WTC11 (cell line): ENCODE data around the gene HBEGF. TPM values are rescaled to one million over a fixed set of nuclear protein-coding genes. Genes with fewer than 3 reads are reported as not detected.

Source experiments
- ATAC-seq: fragments of 200-7000 bp; cut with Tn5 transposase; 2 replicates; pipeline ENCODE4 v1.10.0; 2021; ENCODE audit warnings: mild to moderate bottlenecking, moderate library complexity
- CTCF ChIA-PET: fragments of 300-600 bp; sonication (Branson Sonifier 250); formaldehyde crosslinking; loops from one replicate; lab custom pipeline; 2021; ENCODE audit warnings: antibody characterized with exemption; lab: Charles Lee
- POLR2A ChIA-PET: fragments of 350-600 bp; sonication (Branson Sonifier 250); formaldehyde crosslinking; loops from one replicate; lab custom pipeline; 2021; ENCODE audit warnings: antibody characterized with exemption; lab: Charles Lee
- DNase-seq: peaks from one replicate; pipeline ENCODE4 v3.0.0; 2021; ENCODE audit warnings: low spot score
- H3K27ac Mint-ChIP-seq: 2 replicates; pipeline ENCODE4 v1.8.0; 2021; ENCODE audit warnings: mixed read lengths
- H3K27me3 Mint-ChIP-seq: 2 replicates; pipeline ENCODE4 v1.8.0; 2021; ENCODE audit warnings: low read depth, mild to moderate bottlenecking, moderate library complexity, mixed read lengths
- H3K36me3 Mint-ChIP-seq: 2 replicates; pipeline ENCODE4 v1.8.0; 2021; ENCODE audit warnings: mixed read lengths
- H3K4me1 Mint-ChIP-seq: 2 replicates; pipeline ENCODE4 v1.8.0; 2022; ENCODE audit warnings: mixed read lengths
- H3K4me3 Mint-ChIP-seq: 2 replicates; pipeline ENCODE4 v1.8.0; 2021; ENCODE audit warnings: mild to moderate bottlenecking, moderate library complexity, mixed read lengths
- H3K9me3 Mint-ChIP-seq: 2 replicates; pipeline ENCODE4 v1.8.0; 2021; ENCODE audit warnings: mixed read lengths
- ATF1 ChIP-seq: sonication (generic); formaldehyde crosslinking; IDR thresholded peaks from 2 replicates; pipeline ENCODE4 v1.8.1; 2023; ENCODE audit warnings: mild to moderate bottlenecking, moderate library complexity, missing genetic modification reagents
- CDX4 ChIP-seq: fragments of 250-450 bp; sonication (Bioruptor Pico); IDR thresholded peaks from 2 replicates; pipeline ENCODE4 v1.9.0; 2021; ENCODE audit warnings: moderate library complexity, mild to moderate bottlenecking, inconsistent platforms, borderline replicate concordance
- CREM ChIP-seq: sonication (generic); formaldehyde crosslinking; IDR thresholded peaks from 2 replicates; pipeline ENCODE4 v1.8.1; 2022; ENCODE audit warnings: mild to moderate bottlenecking, missing genetic modification reagents, moderate library complexity
- E2F4 ChIP-seq: sonication (generic); formaldehyde crosslinking; IDR thresholded peaks from 2 replicates; pipeline ENCODE4 v1.8.1; 2022; ENCODE audit warnings: low read depth, mild to moderate bottlenecking, moderate library complexity, missing genetic modification reagents, borderline replicate concordance
- FOXK1 ChIP-seq: sonication (generic); formaldehyde crosslinking; IDR thresholded peaks from 2 replicates; pipeline ENCODE4 v1.8.0; 2022; ENCODE audit warnings: mild to moderate bottlenecking, moderate library complexity, missing genetic modification reagents
- FOXP1 ChIP-seq: sonication (generic); formaldehyde crosslinking; IDR thresholded peaks from 2 replicates; pipeline ENCODE4 v1.8.0; 2022; ENCODE audit warnings: missing genetic modification reagents, mild to moderate bottlenecking, moderate library complexity, borderline replicate concordance
- FOXP4 ChIP-seq: sonication (generic); formaldehyde crosslinking; IDR thresholded peaks from 2 replicates; pipeline ENCODE4 v1.8.0; 2022; ENCODE audit warnings: mild to moderate bottlenecking, missing genetic modification reagents
- GTF2I ChIP-seq: fragments of 250-450 bp; sonication (Bioruptor Pico); conservative IDR thresholded peaks from 2 replicates; pipeline ENCODE4 v1.4.0; 2021; ENCODE audit warnings: mild to moderate bottlenecking
- IRF2 ChIP-seq: sonication (generic); formaldehyde crosslinking; IDR thresholded peaks from 2 replicates; pipeline ENCODE4 v1.8.0; 2022; ENCODE audit warnings: low read depth, missing genetic modification reagents, borderline replicate concordance
- JAZF1 ChIP-seq: fragments of 250-450 bp; sonication (Bioruptor Pico); IDR thresholded peaks from 2 replicates; pipeline ENCODE4 v1.9.0; 2021; ENCODE audit warnings: moderate library complexity, mild to moderate bottlenecking, inconsistent platforms
- JUN ChIP-seq: sonication (generic); formaldehyde crosslinking; IDR thresholded peaks from 2 replicates; pipeline ENCODE4 v1.8.0; 2023; ENCODE audit warnings: mild to moderate bottlenecking, missing genetic modification reagents
- KAT7 ChIP-seq: sonication (generic); formaldehyde crosslinking; IDR thresholded peaks from 2 replicates; pipeline ENCODE4 v1.8.1; 2023; ENCODE audit warnings: missing genetic modification reagents, mild to moderate bottlenecking, borderline replicate concordance
- MAX ChIP-seq: sonication (generic); formaldehyde crosslinking; IDR thresholded peaks from 2 replicates; pipeline ENCODE4 v1.8.0; 2022; ENCODE audit warnings: mild to moderate bottlenecking, missing genetic modification reagents
- NFATC4 ChIP-seq: fragments of 250-450 bp; sonication (Bioruptor Pico); IDR thresholded peaks from 2 replicates; pipeline ENCODE4 v1.9.0; 2021; ENCODE audit warnings: mild to moderate bottlenecking
- NR3C1 ChIP-seq: sonication (generic); formaldehyde crosslinking; conservative IDR thresholded peaks from 2 replicates; pipeline ENCODE4 v1.8.1; 2023; ENCODE audit warnings: low read depth, mild to moderate bottlenecking, missing genetic modification reagents
- OVOL2 ChIP-seq: fragments of 250-450 bp; sonication (Bioruptor Pico); IDR thresholded peaks from 2 replicates; pipeline ENCODE4 v1.9.0; 2021; ENCODE audit warnings: mild to moderate bottlenecking, borderline replicate concordance
- SMAD4 ChIP-seq: sonication (generic); formaldehyde crosslinking; IDR thresholded peaks from 2 replicates; pipeline ENCODE4 v1.8.0; 2022; ENCODE audit warnings: mild to moderate bottlenecking, missing genetic modification reagents
- TEAD4 ChIP-seq: sonication (generic); formaldehyde crosslinking; IDR thresholded peaks from 2 replicates; pipeline ENCODE4 v1.8.0; 2022; ENCODE audit warnings: mild to moderate bottlenecking, missing genetic modification reagents
- ZNF232 ChIP-seq: sonication (generic); formaldehyde crosslinking; IDR thresholded peaks from 2 replicates; pipeline ENCODE4 v1.8.0; 2022; ENCODE audit warnings: mild to moderate bottlenecking, missing genetic modification reagents
- ZNF671 ChIP-seq: fragments of 250-450 bp; sonication (Bioruptor Pico); IDR thresholded peaks from 2 replicates; pipeline ENCODE4 v1.8.0; 2021; ENCODE audit warnings: mild to moderate bottlenecking
- total RNA-seq: library from RNA; stranded (reverse); gene quantifications from 3 replicates; pipeline ENCODE4 v1.2.3, GENCODE V29; 2021
- TF ChIP-seq, protein P1 (sequence below): sonication (generic); formaldehyde crosslinking; IDR thresholded peaks from 2 replicates; pipeline ENCODE4 v1.8.0; 2022; ENCODE audit warnings: mild to moderate bottlenecking, missing genetic modification reagents
- TF ChIP-seq, protein P2 (sequence below): sonication (generic); formaldehyde crosslinking; IDR thresholded peaks from 2 replicates; pipeline ENCODE4 v1.8.1; 2023; ENCODE audit warnings: mild to moderate bottlenecking, missing genetic modification reagents
- TF ChIP-seq, protein P3 (sequence below): sonication (generic); formaldehyde crosslinking; IDR thresholded peaks from 2 replicates; pipeline ENCODE4 v1.8.0; 2022; ENCODE audit warnings: missing genetic modification reagents

Gene HBEGF
- total RNA-seq, 1 experiment from 2014 or later = 4.0 TPM

DNA sequence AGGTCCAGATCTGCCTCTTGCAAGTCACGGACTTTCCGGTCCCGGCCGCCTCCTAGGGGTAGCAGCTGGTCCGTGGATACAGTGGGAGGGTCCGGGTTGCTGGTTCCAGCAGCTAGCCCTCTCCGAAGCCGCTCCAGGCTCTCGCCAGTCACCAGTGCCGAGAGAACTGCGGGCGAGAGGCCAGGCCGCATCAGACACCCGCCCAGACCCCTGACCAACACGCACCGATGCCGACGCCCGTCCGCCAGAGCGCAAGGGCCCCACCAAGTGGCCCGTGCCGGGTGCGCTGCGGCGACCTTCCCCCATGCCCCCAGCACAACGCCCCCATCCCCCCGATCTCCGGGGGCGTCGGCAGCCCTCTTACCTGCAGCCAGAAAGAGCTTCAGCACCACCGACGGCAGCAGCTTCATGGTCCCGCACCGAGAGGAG, 470 bp downstream of the HBEGF start (continued):
- TF ChIP-seq, protein P1, sequence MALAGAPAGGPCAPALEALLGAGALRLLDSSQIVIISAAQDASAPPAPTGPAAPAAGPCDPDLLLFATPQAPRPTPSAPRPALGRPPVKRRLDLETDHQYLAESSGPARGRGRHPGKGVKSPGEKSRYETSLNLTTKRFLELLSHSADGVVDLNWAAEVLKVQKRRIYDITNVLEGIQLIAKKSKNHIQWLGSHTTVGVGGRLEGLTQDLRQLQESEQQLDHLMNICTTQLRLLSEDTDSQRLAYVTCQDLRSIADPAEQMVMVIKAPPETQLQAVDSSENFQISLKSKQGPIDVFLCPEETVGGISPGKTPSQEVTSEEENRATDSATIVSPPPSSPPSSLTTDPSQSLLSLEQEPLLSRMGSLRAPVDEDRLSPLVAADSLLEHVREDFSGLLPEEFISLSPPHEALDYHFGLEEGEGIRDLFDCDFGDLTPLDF (CRISPR knock-in tag) = no peak
- no peak for TF ChIP-seq ATF1 (CRISPR knock-in tag)
- 0 out of 2 replicates have a peak, but pooled peaks have one; percentile 6 for TF ChIP-seq FOXP1 (CRISPR knock-in tag)
- TF ChIP-seq, protein P2, sequence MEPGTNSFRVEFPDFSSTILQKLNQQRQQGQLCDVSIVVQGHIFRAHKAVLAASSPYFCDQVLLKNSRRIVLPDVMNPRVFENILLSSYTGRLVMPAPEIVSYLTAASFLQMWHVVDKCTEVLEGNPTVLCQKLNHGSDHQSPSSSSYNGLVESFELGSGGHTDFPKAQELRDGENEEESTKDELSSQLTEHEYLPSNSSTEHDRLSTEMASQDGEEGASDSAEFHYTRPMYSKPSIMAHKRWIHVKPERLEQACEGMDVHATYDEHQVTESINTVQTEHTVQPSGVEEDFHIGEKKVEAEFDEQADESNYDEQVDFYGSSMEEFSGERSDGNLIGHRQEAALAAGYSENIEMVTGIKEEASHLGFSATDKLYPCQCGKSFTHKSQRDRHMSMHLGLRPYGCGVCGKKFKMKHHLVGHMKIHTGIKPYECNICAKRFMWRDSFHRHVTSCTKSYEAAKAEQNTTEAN (CRISPR knock-in tag) = no peak
- no peak for TF ChIP-seq IRF2
- no peak for TF ChIP-seq FOXP4 (CRISPR knock-in tag)
- TF ChIP-seq GTF2I (CRISPR knock-in tag) = no peak
- peak; percentile 55; the same call in 1 of the 2 replicates for TF ChIP-seq CREM (CRISPR knock-in tag)
- no peak for TF ChIP-seq FOXK1 (CRISPR knock-in tag)
- TF ChIP-seq MAX (CRISPR knock-in tag) = no peak
- TF ChIP-seq TEAD4 (CRISPR knock-in tag) = peak; percentile 58; the same call in 1 of the 2 replicates

DNA sequence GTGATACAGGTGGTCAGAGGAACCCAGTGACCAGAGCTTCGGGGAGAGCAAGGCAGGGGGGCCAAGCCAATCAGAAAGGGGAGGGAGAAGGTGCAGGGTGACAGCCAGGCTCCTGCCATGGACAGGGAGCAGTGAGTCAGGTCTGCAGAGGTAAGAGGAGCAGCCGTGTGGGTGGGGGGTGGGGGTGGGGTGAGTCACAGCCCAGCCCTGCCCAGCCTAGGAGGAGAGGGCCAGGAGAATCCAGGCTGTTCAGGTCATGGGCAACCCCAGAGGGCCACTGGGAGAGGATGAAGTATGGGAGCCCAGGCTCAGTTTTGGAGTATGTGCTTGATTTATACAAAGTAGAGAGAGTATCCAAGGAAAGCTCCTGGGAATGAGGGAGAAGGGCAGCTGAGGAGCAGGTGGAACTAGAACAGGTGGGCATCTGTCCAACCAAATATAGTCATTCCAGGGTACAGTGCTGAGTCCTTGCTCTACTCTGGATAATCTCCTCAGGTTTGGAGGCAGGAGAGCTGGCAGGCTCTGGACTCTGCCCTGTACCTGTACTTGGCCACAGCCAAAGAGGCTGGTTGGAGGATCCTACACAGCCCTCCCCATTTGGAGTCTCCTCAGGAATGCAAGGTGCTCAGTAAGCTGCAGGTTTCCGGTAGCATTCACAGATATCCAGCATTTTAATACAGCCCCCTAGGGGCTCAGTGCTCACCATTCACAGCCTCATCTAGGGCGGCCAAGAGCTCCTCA, 1.6 kb downstream of the HBEGF start:
- ATAC-seq (peak; percentile 21), DNase-seq (no peak)
- peak overlapping the region; percentile 66 for H3K4me3 Mint-ChIP-seq
- no peaks in the 10 kb centered on the region for H3K9me3 Mint-ChIP-seq
- CTCF ChIA-PET = interaction anchor here (0.7 to 15.0 kb wide), 28 partner anchors 8 to 355 kb away, joined by 4 to 621 read pairs (median 9); partner anchors contain the start of genes PFDN1, SLC4A9, SRA1 and ZMAT2
- POLR2A ChIA-PET = interaction anchor here (0.5 to 2.3 kb wide), 3 partner anchors 19 to 104 kb away, joined by 3 to 28 read pairs (median 24); no protein-coding TSS in a partner anchor
- peaks cover 11% of the 10 kb centered on the region for H3K27me3 Mint-ChIP-seq
- peaks cover 27% of the 10 kb centered on the region for H3K4me1 Mint-ChIP-seq
- no peak overlapping the region for H3K27ac Mint-ChIP-seq
- no peaks in the 10 kb centered on the region for H3K36me3 Mint-ChIP-seq
- TF ChIP-seq SMAD4 (CRISPR knock-in tag) (no peak), JUN (CRISPR knock-in tag) (no peak), TEAD4 (CRISPR knock-in tag) (no peak), E2F4 (no peak), NFATC4 (no peak), CDX4 (no peak), KAT7 (no peak), NR3C1 (CRISPR knock-in tag) (no peak), ZNF671 (CRISPR knock-in tag) (no peak), ZNF232 (CRISPR knock-in tag) (no peak), JAZF1 (CRISPR knock-in tag) (no peak), OVOL2 (no peak)
- TF ChIP-seq, protein P3, sequence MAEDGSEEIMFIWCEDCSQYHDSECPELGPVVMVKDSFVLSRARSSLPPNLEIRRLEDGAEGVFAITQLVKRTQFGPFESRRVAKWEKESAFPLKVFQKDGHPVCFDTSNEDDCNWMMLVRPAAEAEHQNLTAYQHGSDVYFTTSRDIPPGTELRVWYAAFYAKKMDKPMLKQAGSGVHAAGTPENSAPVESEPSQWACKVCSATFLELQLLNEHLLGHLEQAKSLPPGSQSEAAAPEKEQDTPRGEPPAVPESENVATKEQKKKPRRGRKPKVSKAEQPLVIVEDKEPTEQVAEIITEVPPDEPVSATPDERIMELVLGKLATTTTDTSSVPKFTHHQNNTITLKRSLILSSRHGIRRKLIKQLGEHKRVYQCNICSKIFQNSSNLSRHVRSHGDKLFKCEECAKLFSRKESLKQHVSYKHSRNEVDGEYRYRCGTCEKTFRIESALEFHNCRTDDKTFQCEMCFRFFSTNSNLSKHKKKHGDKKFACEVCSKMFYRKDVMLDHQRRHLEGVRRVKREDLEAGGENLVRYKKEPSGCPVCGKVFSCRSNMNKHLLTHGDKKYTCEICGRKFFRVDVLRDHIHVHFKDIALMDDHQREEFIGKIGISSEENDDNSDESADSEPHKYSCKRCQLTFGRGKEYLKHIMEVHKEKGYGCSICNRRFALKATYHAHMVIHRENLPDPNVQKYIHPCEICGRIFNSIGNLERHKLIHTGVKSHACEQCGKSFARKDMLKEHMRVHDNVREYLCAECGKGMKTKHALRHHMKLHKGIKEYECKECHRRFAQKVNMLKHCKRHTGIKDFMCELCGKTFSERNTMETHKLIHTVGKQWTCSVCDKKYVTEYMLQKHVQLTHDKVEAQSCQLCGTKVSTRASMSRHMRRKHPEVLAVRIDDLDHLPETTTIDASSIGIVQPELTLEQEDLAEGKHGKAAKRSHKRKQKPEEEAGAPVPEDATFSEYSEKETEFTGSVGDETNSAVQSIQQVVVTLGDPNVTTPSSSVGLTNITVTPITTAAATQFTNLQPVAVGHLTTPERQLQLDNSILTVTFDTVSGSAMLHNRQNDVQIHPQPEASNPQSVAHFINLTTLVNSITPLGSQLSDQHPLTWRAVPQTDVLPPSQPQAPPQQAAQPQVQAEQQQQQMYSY (CRISPR knock-in tag) = no peak
- TF ChIP-seq, protein P2 (CRISPR knock-in tag) = no peak
